Lung (tissue), 12 donors: Measurements from ENCODE around the gene RNF7. TPM values are rescaled to one million over a fixed set of nuclear protein-coding genes. Genes with fewer than 3 reads are reported as not detected.

Experiments used
- ATAC-seq: fragments of 200-7000 bp; cut with Tn5 transposase; one replicate; pipeline ENCODE4 v1.9.1; 2020; ENCODE audit warnings: moderate number of reproducible peaks; ENCODE audit not compliant: insufficient read depth, low FRiP score
- DNase-seq, 3 donors: peaks; one replicate each; pipeline ENCODE4 v3.0.0-alpha.2; 2013 to 2017
- H3K27ac ChIP-seq, 2 donors: one replicate each; pipeline ENCODE4 v1.5.1; 2013; ENCODE audit warnings: mild to moderate bottlenecking in 2 of 2, moderate library complexity in 2 of 2, control low read depth in 1 of 2, inconsistent platforms in 1 of 2, low read depth in 1 of 2, low read length in 1 of 2
- H3K27me3 ChIP-seq, 3 donors: one replicate each; pipeline ENCODE4 v1.5.1; 2013; ENCODE audit warnings: low read length in 2 of 3; ENCODE audit not compliant: control insufficient read depth in 3 of 3, insufficient read depth in 3 of 3
- H3K36me3 ChIP-seq, 4 donors: one replicate each; pipeline ENCODE4 v1.5.1; 2013; ENCODE audit warnings: low read length in 4 of 4, mild to moderate bottlenecking in 1 of 4, moderate library complexity in 1 of 4; ENCODE audit not compliant: control insufficient read depth in 4 of 4, insufficient read depth in 4 of 4
- H3K4me1 ChIP-seq, 5 donors: one replicate each; pipeline ENCODE4 v1.5.1; 2013; ENCODE audit warnings: low read length in 5 of 5, mild to moderate bottlenecking in 2 of 5, moderate library complexity in 1 of 5; ENCODE audit not compliant: control insufficient read depth in 5 of 5, insufficient read depth in 5 of 5
- H3K4me3 ChIP-seq: one replicate; pipeline ENCODE4 v1.5.1; 2013; ENCODE audit warnings: mild to moderate bottlenecking, control low read depth, moderate library complexity
- H3K9ac ChIP-seq, 2 donors: one replicate each; pipeline ENCODE4 v1.5.1; 2013; ENCODE audit warnings: low read length in 2 of 2, control low read depth in 1 of 2; ENCODE audit not compliant: insufficient read depth in 1 of 2
- H3K9me3 ChIP-seq, 4 donors: one replicate each; pipeline ENCODE4 v1.5.1; 2013; ENCODE audit warnings: low read length in 3 of 4, mild to moderate bottlenecking in 1 of 4, moderate library complexity in 1 of 4; ENCODE audit not compliant: control insufficient read depth in 4 of 4, insufficient read depth in 3 of 4
- CTCF ChIP-seq: IDR thresholded peaks from 2 replicates; pipeline ENCODE4 v1.5.1; 2012; ENCODE audit warnings: mild to moderate bottlenecking; ENCODE audit errors: control extremely low read depth, extremely low read depth
- WGBS, 2 donors: extraction: QIAGEN DNeasy Blood & Tissue Kit; methylation state at CpG; one replicate each; pipeline ENCODE4 v1.1.7; 2013; 5-methylcytosine and 5-hydroxymethylcytosine counted together
- polyA plus RNA-seq, 2 donors: library from polyadenylated mRNA; stranded (reverse); fragments of 200-250 nt; gene quantifications; one replicate each; pipeline ENCODE4 v1.2.1, GENCODE V29; 2013
- total RNA-seq, 2 donors: library from RNA; depleted of rRNA in 1 of 2; stranded (reverse); fragments of >200 nt in 1 of 2; gene quantifications; one replicate each; pipeline ENCODE4 v1.2.1, GENCODE V29; 2014 to 2021
- donor health status: control.
- donor health status: control.
- donor health status: Bipolar disorder and iron deficiency.
- donor health status: healthy.
- donor health status: DM: yes; HTN: yes; CAD: no.

Gene RNF7
- total and polyA plus RNA-seq, 4 donors: 41.0 to 180 (median 86.2) TPM

- H3K9ac ChIP-seq: no peak overlapping the region
Observed at GRCh38 chr3:141708367-141708766, 29.7 kb upstream of the RNF7 start.

GRCh38 chr3:141709126-141709770, 28.9 kb upstream of the RNF7 start:
- Histone ChIP-seq H3K36me3 (no peaks in the 10 kb centered on the region), H3K4me1 (peaks cover 0 to 11% (median 5%) of the 10 kb centered on the region in 5 donors), H3K27me3 (no peaks in the 10 kb centered on the region), H3K4me3 (no peak overlapping the region), H3K9me3 (no peaks in the 10 kb centered on the region), H3K27ac (no peak overlapping the region), H3K9ac (no peak overlapping the region)
- 93 to 96% methylated on average over 7 of the region's 7 CpGs for WGBS, 2 donors
- no peak for DNase-seq
- TF ChIP-seq CTCF: no peak
- ATAC-seq: no peak

More at GRCh38 chr3:141708367-141708766, 29.7 kb upstream of the RNF7 start:
- Histone ChIP-seq H3K27ac (no peak overlapping the region), H3K9me3 (no peaks in the 10 kb centered on the region), H3K4me3 (no peak overlapping the region), H3K4me1 (peaks cover 0 to 11% (median 5%) of the 10 kb centered on the region in 5 donors), H3K36me3 (no peaks in the 10 kb centered on the region), H3K27me3 (no peaks in the 10 kb centered on the region)
- 43 to 80% methylated on average over 4 of the region's 4 CpGs for WGBS, 2 donors
- no peak for DNase-seq
- ATAC-seq: no peak
- TF ChIP-seq CTCF: no peak

GRCh38 chr3:141710121-141710520, 28.0 kb upstream of the RNF7 start:
- Histone ChIP-seq H3K4me3 (no peak overlapping the region), H3K27ac (no peak overlapping the region), H3K4me1 (peaks cover 0 to 11% (median 5%) of the 10 kb centered on the region in 5 donors), H3K36me3 (no peaks in the 10 kb centered on the region), H3K27me3 (no peaks in the 10 kb centered on the region), H3K9me3 (no peaks in the 10 kb centered on the region), H3K9ac (no peak overlapping the region)
- DNase-seq (no peak), ATAC-seq (no peak)
- WGBS, 2 donors: 89 to 93% methylated on average over 6 of the region's 6 CpGs
- no peak for TF ChIP-seq CTCF
